D721Med (cell line): Measurements from ENCODE around the gene CDKAL1.

Source experiments
- DNase-seq: peaks from one replicate; pipeline ENCODE4 v3.0.0; 2011; ENCODE audit warnings: low spot score; ENCODE audit not compliant: insufficient read length
- FAIRE-seq: peaks from 2 replicates; lab custom pipeline; 2011; peaks lifted over from hg19 to GRCh38; lab: Jason Lieb, UNC
- TF ChIP-seq, protein P1 (sequence below): IDR thresholded peaks from 2 replicates; pipeline ENCODE4 v1.5.1; 2012; ENCODE audit warnings: mild to moderate bottlenecking, control low read depth; ENCODE audit not compliant: insufficient read depth; ENCODE audit errors: missing control alignments

The CDKAL1 gene

DNA sequence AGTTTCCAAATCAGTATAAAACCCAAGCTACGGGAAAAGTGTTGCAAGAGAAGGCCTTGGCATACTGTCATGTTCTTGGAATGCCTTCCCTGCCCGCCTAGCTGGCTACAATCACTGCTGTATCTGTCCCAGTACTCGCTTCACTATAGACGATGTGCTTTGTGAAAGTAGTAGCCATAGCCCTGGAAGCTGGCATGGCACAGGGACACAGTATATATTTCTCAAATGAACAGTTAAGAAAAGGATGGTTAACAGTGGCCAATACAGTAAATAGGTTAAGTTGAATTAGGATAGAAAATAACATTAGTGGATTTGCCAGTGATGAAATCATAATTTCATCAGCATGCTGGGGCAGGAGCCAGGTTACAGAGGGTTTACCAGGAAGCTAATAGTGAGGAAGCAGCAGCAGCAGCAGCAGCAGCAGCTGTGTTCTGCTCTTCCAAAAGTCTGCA is 499.3 kb downstream of the CDKAL1 start:
- TF ChIP-seq, protein P1, sequence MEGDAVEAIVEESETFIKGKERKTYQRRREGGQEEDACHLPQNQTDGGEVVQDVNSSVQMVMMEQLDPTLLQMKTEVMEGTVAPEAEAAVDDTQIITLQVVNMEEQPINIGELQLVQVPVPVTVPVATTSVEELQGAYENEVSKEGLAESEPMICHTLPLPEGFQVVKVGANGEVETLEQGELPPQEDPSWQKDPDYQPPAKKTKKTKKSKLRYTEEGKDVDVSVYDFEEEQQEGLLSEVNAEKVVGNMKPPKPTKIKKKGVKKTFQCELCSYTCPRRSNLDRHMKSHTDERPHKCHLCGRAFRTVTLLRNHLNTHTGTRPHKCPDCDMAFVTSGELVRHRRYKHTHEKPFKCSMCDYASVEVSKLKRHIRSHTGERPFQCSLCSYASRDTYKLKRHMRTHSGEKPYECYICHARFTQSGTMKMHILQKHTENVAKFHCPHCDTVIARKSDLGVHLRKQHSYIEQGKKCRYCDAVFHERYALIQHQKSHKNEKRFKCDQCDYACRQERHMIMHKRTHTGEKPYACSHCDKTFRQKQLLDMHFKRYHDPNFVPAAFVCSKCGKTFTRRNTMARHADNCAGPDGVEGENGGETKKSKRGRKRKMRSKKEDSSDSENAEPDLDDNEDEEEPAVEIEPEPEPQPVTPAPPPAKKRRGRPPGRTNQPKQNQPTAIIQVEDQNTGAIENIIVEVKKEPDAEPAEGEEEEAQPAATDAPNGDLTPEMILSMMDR = no peak
- no peak for FAIRE-seq
- DNase-seq = no peak

GRCh38 chr6:21034345-21034744 is 500.1 kb downstream of the CDKAL1 start:
- FAIRE-seq = no peak
- TF ChIP-seq, protein P1 = no peak
- no peak for DNase-seq

GRCh38 chr6:21037453-21037852 is 503.2 kb downstream of the CDKAL1 start:
- TF ChIP-seq, protein P1 = no peak
- DNase-seq (no peak), FAIRE-seq (no peak)

GRCh38 chr6:21039926-21040325 is 505.7 kb downstream of the CDKAL1 start:
- no peak for DNase-seq
- TF ChIP-seq, protein P1 = no peak
- FAIRE-seq = no peak

GRCh38 chr6:21045135-21045700 is 511.0 kb downstream of the CDKAL1 start:
- TF ChIP-seq, protein P1 = no peak
- FAIRE-seq (no peak), DNase-seq (no peak)

DNA sequence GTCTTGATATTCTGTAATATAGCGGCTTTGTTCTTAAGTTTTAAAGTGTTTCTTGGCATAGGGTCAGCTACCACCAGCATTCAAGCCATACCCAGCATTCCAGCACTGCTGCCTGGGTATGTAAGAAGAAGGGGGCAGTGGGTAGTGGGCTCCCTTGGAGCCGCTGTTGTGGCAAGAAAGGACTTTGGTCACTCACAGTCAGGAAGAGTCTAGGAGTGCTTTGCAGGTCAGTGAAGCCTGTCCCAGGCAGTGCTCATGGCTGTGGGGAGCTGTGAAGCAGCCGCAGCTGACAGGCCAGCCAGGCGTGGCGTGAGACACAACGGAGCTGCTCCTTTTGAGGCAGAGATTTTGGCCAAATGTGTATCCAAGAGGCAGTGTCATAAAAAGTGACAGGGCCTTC is 512.0 kb downstream of the CDKAL1 start:
- no peak for FAIRE-seq
- DNase-seq = no peak
- TF ChIP-seq, protein P1 = no peak

DNA sequence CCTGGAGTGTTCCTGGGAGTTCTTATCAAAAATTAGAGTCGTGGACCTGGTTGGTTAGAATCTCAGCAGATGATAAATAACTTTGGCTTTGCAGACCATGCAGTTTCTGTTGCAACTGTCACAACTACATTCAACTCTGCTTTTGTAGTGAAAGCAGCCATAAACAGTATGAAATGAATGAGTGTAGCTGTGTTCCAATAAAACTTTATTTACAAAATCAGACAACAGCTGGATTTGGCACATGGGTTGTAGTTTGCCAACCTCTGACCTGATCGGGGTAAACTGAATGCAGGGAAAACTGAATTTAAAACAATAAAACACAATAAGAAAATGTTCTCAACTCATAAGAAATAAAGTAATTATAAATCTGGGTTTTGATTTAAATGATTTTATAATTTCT is 513.8 kb downstream of the CDKAL1 start:
- DNase-seq (no peak), FAIRE-seq (no peak)
- TF ChIP-seq, protein P1 = no peak
